PC-9 (cell line): ENCODE measurements around the gene LRRC4B. TPM values are rescaled to one million over a fixed set of nuclear protein-coding genes. Genes with fewer than 3 reads are reported as not detected.

Source experiments
- BruUV-seq: library from RNA; stranded (reverse); fragments of 400-500 nt; replicated peaks from 2 replicates; lab custom pipeline; 2021; lab: Mats Ljungman, UMichigan
- CTCF ChIA-PET: fragments of 300-600 bp; sonication (Branson Sonifier 250); formaldehyde crosslinking; loops from one replicate; lab custom pipeline; 2022; ENCODE audit warnings: antibody characterized with exemption; lab: Charles Lee
- POLR2A ChIA-PET: fragments of 300-600 bp; sonication (Branson Sonifier 250); formaldehyde crosslinking; loops from one replicate; lab custom pipeline; 2022; ENCODE audit warnings: antibody characterized with exemption; ENCODE audit not compliant: unreplicated experiment; lab: Charles Lee
- DNase-seq, 2 experiments: peaks; one replicate each; pipeline versions ENCODE4 v3.0.0 to v3.0.0-alpha.2; 2015 to 2022; ENCODE audit warnings: mixed read lengths in 1 of 2
- H2AFZ ChIP-seq: fragments of 200-600 bp; sonication (generic); 2 replicates; pipeline ENCODE4 v1.8.1; 2017; ENCODE audit warnings: antibody characterized with exemption
- H3F3A ChIP-seq: fragments of 200-600 bp; sonication (generic); 2 replicates; pipeline ENCODE4 v1.8.1; 2017; ENCODE audit warnings: antibody characterized with exemption, mild to moderate bottlenecking, low read depth; ENCODE audit not compliant: insufficient read depth
- H3K27ac ChIP-seq: fragments of 200-600 bp; sonication (generic); 2 replicates; pipeline ENCODE4 v1.6.1; 2016; ENCODE audit warnings: mixed run types
- H3K27me3 ChIP-seq: fragments of 200-600 bp; sonication (generic); 2 replicates; pipeline ENCODE4 v1.6.1; 2016; ENCODE audit warnings: low read depth, mixed run types; ENCODE audit not compliant: insufficient read depth
- H3K36me3 ChIP-seq: fragments of 200-600 bp; sonication (generic); 2 replicates; pipeline ENCODE4 v1.6.1; 2016; ENCODE audit warnings: low read depth, mixed run types
- H3K4me1 ChIP-seq: fragments of 200-600 bp; sonication (generic); replicated peaks from 2 replicates; pipeline ENCODE4 v1.6.1; 2016; ENCODE audit warnings: mixed run types; ENCODE audit not compliant: insufficient read depth
- H3K4me2 ChIP-seq: fragments of 200-600 bp; sonication (generic); 2 replicates; pipeline ENCODE4 v1.6.1; 2017; ENCODE audit warnings: mixed run types
- H3K4me3 ChIP-seq: fragments of 200-600 bp; sonication (generic); 2 replicates; pipeline ENCODE4 v1.6.1; 2016; ENCODE audit warnings: mixed run types
- H3K79me2 ChIP-seq: fragments of 200-600 bp; sonication (generic); 2 replicates; pipeline ENCODE4 v1.6.1; 2017; ENCODE audit warnings: low read depth, mixed run types
- H3K9me2 ChIP-seq: fragments of 200-600 bp; sonication (generic); 2 replicates; pipeline ENCODE4 v1.8.1; 2017; ENCODE audit warnings: mild to moderate bottlenecking; ENCODE audit not compliant: insufficient read depth
- H3K9me3 ChIP-seq: fragments of 200-600 bp; sonication (generic); 2 replicates; pipeline ENCODE4 v1.8.1; 2016; ENCODE audit warnings: low read depth; ENCODE audit not compliant: insufficient read depth
- H4K20me1 ChIP-seq: fragments of 200-600 bp; sonication (generic); 2 replicates; pipeline ENCODE4 v1.8.1; 2017; ENCODE audit not compliant: insufficient read depth
- EZH2 ChIP-seq: fragments of 200-600 bp; sonication (generic); IDR thresholded peaks from 2 replicates; pipeline ENCODE4 v1.8.0; 2017; ENCODE audit warnings: antibody characterized with exemption, low read depth
- intact Hi-C: fragments of 100-400 bp; cut with micrococcal nuclease; formaldehyde crosslinking; loops from one replicate; pipeline ENCODE4 v1.10.0; 2022; ENCODE audit not compliant: unreplicated experiment
- total RNA-seq: library from RNA; stranded (reverse); gene quantifications from 2 replicates; pipeline ENCODE4 v1.2.3, GENCODE V29; 2021
- TF ChIP-seq, protein P1 (sequence below): fragments of 200-600 bp; sonication (generic); conservative IDR thresholded peaks from 2 replicates; pipeline ENCODE4 v1.6.1; 2017; ENCODE audit warnings: mixed run types, antibody characterized with exemption, mild to moderate bottlenecking, moderate library complexity

The LRRC4B gene
- total RNA-seq, 1 experiment from 2014 or later = not detected

DNA sequence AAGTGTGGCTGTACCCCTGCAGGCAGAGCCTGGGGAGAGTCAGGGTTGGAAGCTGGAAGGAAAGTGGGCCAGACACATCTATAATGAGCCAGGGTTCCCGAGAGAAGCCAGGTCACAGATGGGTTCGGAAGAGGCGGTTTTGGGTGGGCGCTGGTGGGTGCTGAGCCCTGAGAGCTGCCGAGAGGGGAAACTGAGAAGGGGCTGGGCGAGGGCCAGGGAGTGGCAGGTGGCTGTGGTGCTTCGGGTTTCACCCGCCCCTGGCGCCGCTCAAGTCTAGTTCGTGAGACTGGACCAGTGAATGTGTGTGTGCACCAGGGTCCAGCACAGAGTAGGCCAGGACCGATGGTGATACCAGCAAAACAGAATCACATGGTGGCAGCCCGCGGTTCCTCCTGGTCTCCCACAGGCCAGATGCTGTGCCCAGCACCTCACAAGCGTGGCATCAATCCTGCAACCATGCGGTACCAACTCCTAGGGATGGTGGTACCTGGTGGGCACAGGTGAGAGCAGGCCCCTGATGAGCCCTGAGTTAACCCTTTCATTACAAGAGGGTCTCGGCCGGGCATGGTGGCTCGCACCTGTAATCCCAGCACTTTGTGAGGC is 1.8 kb upstream of the LRRC4B start:
- Histone ChIP-seq H4K20me1 (no peaks in the 10 kb centered on the region), H3K9me3 (no peaks in the 10 kb centered on the region), H3K36me3 (no peaks in the 10 kb centered on the region), H3K4me2 (no peak overlapping the region), H3F3A (no peaks in the 10 kb centered on the region), H3K9me2 (no peaks in the 10 kb centered on the region), H3K4me1 (no peaks in the 10 kb centered on the region), H2AFZ (no peak overlapping the region), H3K27me3 (peaks cover 81% of the 10 kb centered on the region), H3K79me2 (no peaks in the 10 kb centered on the region), H3K27ac (no peak overlapping the region), H3K4me3 (no peak overlapping the region)
- no TSS peak for BruUV-seq
- TF ChIP-seq, protein P1, sequence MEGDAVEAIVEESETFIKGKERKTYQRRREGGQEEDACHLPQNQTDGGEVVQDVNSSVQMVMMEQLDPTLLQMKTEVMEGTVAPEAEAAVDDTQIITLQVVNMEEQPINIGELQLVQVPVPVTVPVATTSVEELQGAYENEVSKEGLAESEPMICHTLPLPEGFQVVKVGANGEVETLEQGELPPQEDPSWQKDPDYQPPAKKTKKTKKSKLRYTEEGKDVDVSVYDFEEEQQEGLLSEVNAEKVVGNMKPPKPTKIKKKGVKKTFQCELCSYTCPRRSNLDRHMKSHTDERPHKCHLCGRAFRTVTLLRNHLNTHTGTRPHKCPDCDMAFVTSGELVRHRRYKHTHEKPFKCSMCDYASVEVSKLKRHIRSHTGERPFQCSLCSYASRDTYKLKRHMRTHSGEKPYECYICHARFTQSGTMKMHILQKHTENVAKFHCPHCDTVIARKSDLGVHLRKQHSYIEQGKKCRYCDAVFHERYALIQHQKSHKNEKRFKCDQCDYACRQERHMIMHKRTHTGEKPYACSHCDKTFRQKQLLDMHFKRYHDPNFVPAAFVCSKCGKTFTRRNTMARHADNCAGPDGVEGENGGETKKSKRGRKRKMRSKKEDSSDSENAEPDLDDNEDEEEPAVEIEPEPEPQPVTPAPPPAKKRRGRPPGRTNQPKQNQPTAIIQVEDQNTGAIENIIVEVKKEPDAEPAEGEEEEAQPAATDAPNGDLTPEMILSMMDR = no peak
- no peak for TF ChIP-seq EZH2
- ChIA-PET POLR2A (no interaction called here), CTCF (no interaction called here)
- intact Hi-C loops = no loop called here
- no peak for DNase-seq

DNA sequence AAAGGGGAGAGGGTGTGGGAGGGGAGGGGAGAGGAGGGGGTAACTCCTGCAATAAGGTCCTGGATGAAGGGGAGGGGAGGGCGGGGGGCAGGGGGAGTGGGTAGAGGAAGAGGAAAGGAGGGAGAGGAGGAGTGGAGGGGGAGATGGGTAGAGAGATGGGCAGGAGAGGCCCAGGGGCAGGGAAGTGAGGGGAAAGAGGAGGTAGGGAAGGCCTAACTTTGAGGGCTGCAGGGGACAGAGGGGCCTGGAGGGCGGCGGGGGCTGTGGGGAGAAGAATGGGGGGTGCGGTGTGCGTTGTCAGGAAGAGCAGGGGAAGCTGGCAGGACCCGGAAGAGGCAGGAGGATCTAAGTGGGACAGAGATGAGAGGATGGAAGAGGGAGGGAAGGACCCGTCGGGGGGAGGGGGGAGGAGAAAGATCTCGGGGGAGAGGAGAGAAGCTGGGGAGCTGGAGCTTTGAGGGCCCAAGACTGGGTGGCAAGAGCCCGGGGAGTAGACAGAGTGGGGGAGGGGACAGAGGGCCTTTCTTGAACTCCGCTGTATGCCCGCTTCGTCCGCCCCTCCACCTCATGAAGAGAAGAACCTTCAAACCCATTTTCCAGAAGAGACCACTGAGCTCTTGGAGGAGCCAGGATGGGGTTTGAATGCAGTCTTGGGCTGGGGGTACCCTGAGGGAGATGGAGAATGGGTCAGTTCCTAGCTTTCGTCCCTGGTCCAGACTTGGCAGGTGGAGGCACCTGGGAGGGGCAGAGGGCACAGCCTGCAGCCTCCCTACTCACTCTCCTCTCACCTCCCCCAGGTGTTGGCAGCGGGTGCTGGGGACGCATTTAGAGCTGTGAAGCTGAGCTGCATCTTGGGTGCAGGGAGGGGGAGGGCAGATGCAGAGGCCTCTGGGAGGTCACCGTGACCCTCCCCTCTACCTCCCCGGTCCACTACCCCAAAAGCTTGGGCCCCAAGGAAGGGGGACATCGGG is 778 bp upstream of the LRRC4B start:
- BruUV-seq = no TSS peak
- H3K79me2 ChIP-seq = no peaks in the 10 kb centered on the region
- no peak overlapping the region for H3K4me3 ChIP-seq
- no peaks in the 10 kb centered on the region for H4K20me1 ChIP-seq
- H3K36me3 ChIP-seq = no peaks in the 10 kb centered on the region
- H3K27ac ChIP-seq = no peak overlapping the region
- no peaks in the 10 kb centered on the region for H3K9me3 ChIP-seq
- no peaks in the 10 kb centered on the region for H3K4me1 ChIP-seq
- POLR2A ChIA-PET = no interaction called here
- H3K9me2 ChIP-seq = no peaks in the 10 kb centered on the region
- intact Hi-C loops = no loop called here
- H3F3A ChIP-seq = no peaks in the 10 kb centered on the region; the same call in 1 of the 2 replicates
- peaks cover 81% of the 10 kb centered on the region for H3K27me3 ChIP-seq
- no peak overlapping the region for H3K4me2 ChIP-seq
- no peak for DNase-seq
- CTCF ChIA-PET = no interaction called here
- H2AFZ ChIP-seq = no peak overlapping the region
- TF ChIP-seq, protein P1 = no peak
- no peak for TF ChIP-seq EZH2

DNA sequence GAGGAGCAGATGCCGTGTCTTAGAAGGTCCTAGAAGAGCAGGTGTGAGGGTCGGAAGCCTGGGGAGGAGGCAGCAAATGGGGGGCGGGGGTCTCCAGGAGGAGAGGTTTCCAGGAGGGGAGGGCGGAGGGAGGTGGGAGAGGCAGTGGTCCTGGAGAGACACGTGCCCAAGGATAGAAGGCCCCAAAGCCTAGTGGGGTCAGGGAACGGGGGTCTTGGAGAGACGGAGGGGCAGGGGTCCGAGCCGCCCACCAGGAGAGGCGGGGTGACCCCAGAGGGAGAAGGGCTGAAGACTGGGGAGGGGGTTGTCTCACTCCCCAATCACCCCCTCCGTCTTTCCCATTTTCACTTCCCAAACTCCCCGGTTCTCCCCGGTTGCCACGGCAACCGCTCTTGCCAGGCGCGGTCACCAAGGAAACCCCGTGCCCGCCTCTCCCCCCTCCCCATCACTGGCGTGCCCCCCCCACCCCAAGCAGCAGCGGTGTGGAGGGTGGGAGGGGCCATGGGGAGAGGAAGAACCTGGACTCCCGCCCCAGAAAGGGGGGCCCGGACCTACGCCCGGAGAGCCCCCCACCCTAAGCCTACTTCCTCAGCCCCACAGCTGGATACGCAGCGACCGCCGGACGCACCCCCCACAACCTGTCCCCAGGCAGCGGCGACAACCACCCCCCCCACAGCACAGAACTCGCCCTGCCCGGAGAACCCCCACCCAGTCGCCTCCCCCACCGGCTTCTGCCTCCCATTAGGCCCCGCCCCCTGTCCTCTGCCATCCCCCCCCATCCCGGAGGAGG is 988 bp downstream of the LRRC4B start:
- no peaks in the 10 kb centered on the region for H3K79me2 ChIP-seq
- no peaks in the 10 kb centered on the region; the same call in 1 of the 2 replicates for H3F3A ChIP-seq
- H3K9me3 ChIP-seq = no peaks in the 10 kb centered on the region
- no peak overlapping the region for H3K27ac ChIP-seq
- peaks cover 81% of the 10 kb centered on the region for H3K27me3 ChIP-seq
- no peaks in the 10 kb centered on the region for H3K4me1 ChIP-seq
- H4K20me1 ChIP-seq = no peaks in the 10 kb centered on the region
- H3K4me2 ChIP-seq = no peak overlapping the region
- DNase-seq = no peak
- CTCF ChIA-PET = no interaction called here
- no peak overlapping the region for H2AFZ ChIP-seq
- no peak for TF ChIP-seq EZH2
- TF ChIP-seq, protein P1 = no peak
- no peaks in the 10 kb centered on the region for H3K9me2 ChIP-seq
- no TSS peak for BruUV-seq
- no peaks in the 10 kb centered on the region for H3K36me3 ChIP-seq
- intact Hi-C loops = no loop called here
- H3K4me3 ChIP-seq = no peak overlapping the region
- POLR2A ChIA-PET = no interaction called here
